WTC11 (cell line): ENCODE measurements around the gene RNF150. TPM values are rescaled to one million over a fixed set of nuclear protein-coding genes. Genes with fewer than 3 reads are reported as not detected.

Source experiments
- ATAC-seq: fragments of 200-7000 bp; cut with Tn5 transposase; 2 replicates; pipeline ENCODE4 v1.10.0; 2021; ENCODE audit warnings: mild to moderate bottlenecking, moderate library complexity
- CTCF ChIA-PET: fragments of 300-600 bp; sonication (Branson Sonifier 250); formaldehyde crosslinking; loops from one replicate; lab custom pipeline; 2021; ENCODE audit warnings: antibody characterized with exemption; lab: Charles Lee
- POLR2A ChIA-PET: fragments of 350-600 bp; sonication (Branson Sonifier 250); formaldehyde crosslinking; loops from one replicate; lab custom pipeline; 2021; ENCODE audit warnings: antibody characterized with exemption; lab: Charles Lee
- DNase-seq: peaks from one replicate; pipeline ENCODE4 v3.0.0; 2021; ENCODE audit warnings: low spot score
- H3K27ac Mint-ChIP-seq: 2 replicates; pipeline ENCODE4 v1.8.0; 2021; ENCODE audit warnings: mixed read lengths
- H3K27me3 Mint-ChIP-seq: 2 replicates; pipeline ENCODE4 v1.8.0; 2021; ENCODE audit warnings: low read depth, mild to moderate bottlenecking, moderate library complexity, mixed read lengths
- H3K36me3 Mint-ChIP-seq: 2 replicates; pipeline ENCODE4 v1.8.0; 2021; ENCODE audit warnings: mixed read lengths
- H3K4me1 Mint-ChIP-seq: 2 replicates; pipeline ENCODE4 v1.8.0; 2022; ENCODE audit warnings: mixed read lengths
- H3K4me3 Mint-ChIP-seq: 2 replicates; pipeline ENCODE4 v1.8.0; 2021; ENCODE audit warnings: mild to moderate bottlenecking, moderate library complexity, mixed read lengths
- H3K9me3 Mint-ChIP-seq: 2 replicates; pipeline ENCODE4 v1.8.0; 2021; ENCODE audit warnings: mixed read lengths
- AR ChIP-seq: fragments of 250-450 bp; sonication (Bioruptor Pico); IDR thresholded peaks from 2 replicates; pipeline ENCODE4 v1.9.0; 2021; ENCODE audit warnings: mild to moderate bottlenecking
- ATF1 ChIP-seq: sonication (generic); formaldehyde crosslinking; IDR thresholded peaks from 2 replicates; pipeline ENCODE4 v1.8.1; 2023; ENCODE audit warnings: mild to moderate bottlenecking, moderate library complexity, missing genetic modification reagents
- CDX4 ChIP-seq: fragments of 250-450 bp; sonication (Bioruptor Pico); IDR thresholded peaks from 2 replicates; pipeline ENCODE4 v1.9.0; 2021; ENCODE audit warnings: moderate library complexity, mild to moderate bottlenecking, inconsistent platforms, borderline replicate concordance
- CREB1 ChIP-seq: sonication (generic); formaldehyde crosslinking; IDR thresholded peaks from 2 replicates; pipeline ENCODE4 v1.8.0; 2023; ENCODE audit warnings: mild to moderate bottlenecking, missing genetic modification reagents
- E2F4 ChIP-seq: sonication (generic); formaldehyde crosslinking; IDR thresholded peaks from 2 replicates; pipeline ENCODE4 v1.8.1; 2022; ENCODE audit warnings: low read depth, mild to moderate bottlenecking, moderate library complexity, missing genetic modification reagents, borderline replicate concordance
- ELF4 ChIP-seq: sonication (generic); formaldehyde crosslinking; IDR thresholded peaks from 2 replicates; pipeline ENCODE4 v1.8.1; 2022; ENCODE audit warnings: low read depth, mild to moderate bottlenecking, moderate library complexity, missing genetic modification reagents
- ERG ChIP-seq: fragments of 250-450 bp; sonication (Bioruptor Pico); IDR thresholded peaks from 2 replicates; pipeline ENCODE4 v1.8.0; 2021; ENCODE audit warnings: mild to moderate bottlenecking
- ESRRA ChIP-seq: sonication (generic); formaldehyde crosslinking; IDR thresholded peaks from 2 replicates; pipeline ENCODE4 v1.8.1; 2022; ENCODE audit warnings: mild to moderate bottlenecking, missing genetic modification reagents, borderline replicate concordance
- FOXP1 ChIP-seq: sonication (generic); formaldehyde crosslinking; IDR thresholded peaks from 2 replicates; pipeline ENCODE4 v1.8.0; 2022; ENCODE audit warnings: missing genetic modification reagents, mild to moderate bottlenecking, moderate library complexity, borderline replicate concordance
- GTF2I ChIP-seq: fragments of 250-450 bp; sonication (Bioruptor Pico); conservative IDR thresholded peaks from 2 replicates; pipeline ENCODE4 v1.4.0; 2021; ENCODE audit warnings: mild to moderate bottlenecking
- IRF2 ChIP-seq: sonication (generic); formaldehyde crosslinking; IDR thresholded peaks from 2 replicates; pipeline ENCODE4 v1.8.0; 2022; ENCODE audit warnings: low read depth, missing genetic modification reagents, borderline replicate concordance
- NFATC4 ChIP-seq: fragments of 250-450 bp; sonication (Bioruptor Pico); IDR thresholded peaks from 2 replicates; pipeline ENCODE4 v1.9.0; 2021; ENCODE audit warnings: mild to moderate bottlenecking
- NR2C2 ChIP-seq: sonication (generic); formaldehyde crosslinking; IDR thresholded peaks from 2 replicates; pipeline ENCODE4 v1.8.0; 2022; ENCODE audit warnings: mild to moderate bottlenecking, missing genetic modification reagents
- OVOL2 ChIP-seq: fragments of 250-450 bp; sonication (Bioruptor Pico); IDR thresholded peaks from 2 replicates; pipeline ENCODE4 v1.9.0; 2021; ENCODE audit warnings: mild to moderate bottlenecking, borderline replicate concordance
- TEAD1 ChIP-seq: sonication (generic); formaldehyde crosslinking; IDR thresholded peaks from 2 replicates; pipeline ENCODE4 v1.8.0; 2022; ENCODE audit warnings: mild to moderate bottlenecking, missing genetic modification reagents
- TEAD4 ChIP-seq: sonication (generic); formaldehyde crosslinking; IDR thresholded peaks from 2 replicates; pipeline ENCODE4 v1.8.0; 2022; ENCODE audit warnings: mild to moderate bottlenecking, missing genetic modification reagents
- ZNF317 ChIP-seq: sonication (generic); formaldehyde crosslinking; IDR thresholded peaks from 2 replicates; pipeline ENCODE4 v1.8.1; 2023; ENCODE audit warnings: low read depth, mild to moderate bottlenecking, moderate library complexity, missing genetic modification reagents, borderline replicate concordance
- ZNF396 ChIP-seq: fragments of 250-450 bp; sonication (Bioruptor Pico); IDR thresholded peaks from 2 replicates; pipeline ENCODE4 v1.8.0; 2021; ENCODE audit warnings: mild to moderate bottlenecking, moderate library complexity, borderline replicate concordance
- total RNA-seq: library from RNA; stranded (reverse); gene quantifications from 3 replicates; pipeline ENCODE4 v1.2.3, GENCODE V29; 2021
- TF ChIP-seq, protein P1 (sequence below): sonication (generic); formaldehyde crosslinking; IDR thresholded peaks from 2 replicates; pipeline ENCODE4 v1.8.0; 2023; ENCODE audit warnings: missing genetic modification reagents
- TF ChIP-seq, protein P2 (sequence below): sonication (generic); formaldehyde crosslinking; IDR thresholded peaks from 2 replicates; pipeline ENCODE4 v1.8.1; 2023; ENCODE audit warnings: mild to moderate bottlenecking, missing genetic modification reagents
- TF ChIP-seq, protein P3 (sequence below): sonication (generic); formaldehyde crosslinking; IDR thresholded peaks from 2 replicates; pipeline ENCODE4 v1.8.0; 2023; ENCODE audit warnings: mild to moderate bottlenecking, missing genetic modification reagents

Gene RNF150
- total RNA-seq, 1 experiment from 2014 or later, result 5.9 TPM

DNA sequence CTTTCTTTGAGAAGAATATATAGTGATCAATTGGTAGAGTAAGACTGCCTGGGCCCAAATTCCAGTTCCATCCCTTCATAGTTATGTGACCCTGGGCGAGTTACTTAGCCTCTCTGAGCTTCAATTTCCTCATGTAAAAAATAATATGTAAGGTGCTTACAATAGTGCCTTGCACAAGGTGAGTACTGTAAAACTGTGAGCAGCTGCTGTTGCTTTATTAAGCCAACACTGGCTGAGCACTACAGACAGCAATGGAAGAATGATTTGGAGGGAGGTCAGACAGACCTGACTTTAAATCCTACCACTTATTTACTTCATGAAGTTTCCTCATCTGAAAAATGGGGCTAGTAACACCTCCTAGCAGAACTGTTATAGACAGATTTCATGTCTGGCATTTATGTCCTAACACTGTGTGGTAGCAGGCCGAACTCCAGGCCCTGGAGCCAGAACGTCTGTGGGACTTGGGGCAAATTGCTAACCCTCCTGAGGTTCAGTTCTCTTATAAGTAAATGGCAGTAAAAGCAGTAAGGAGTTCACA is 53.8 kb downstream of the RNF150 start:
- Mint-ChIP-seq H3K36me3 (no peaks in the 10 kb centered on the region), H3K27ac (no peak overlapping the region), H3K4me3 (no peak overlapping the region), H3K27me3 (no peaks in the 10 kb centered on the region), H3K9me3 (peaks cover 2% of the 10 kb centered on the region), H3K4me1 (peaks cover 23% of the 10 kb centered on the region)
- ChIA-PET CTCF (no interaction called here), POLR2A (no interaction called here)
- DNase-seq (no peak), ATAC-seq (no peak)
- TF ChIP-seq ESRRA (CRISPR knock-in tag), result no peak
- TF ChIP-seq TEAD4 (CRISPR knock-in tag), result no peak
- no peak for TF ChIP-seq IRF2 (CRISPR knock-in tag)
- TF ChIP-seq E2F4 (CRISPR knock-in tag), result no peak
- no peak for TF ChIP-seq CDX4
- TF ChIP-seq, protein P1, sequence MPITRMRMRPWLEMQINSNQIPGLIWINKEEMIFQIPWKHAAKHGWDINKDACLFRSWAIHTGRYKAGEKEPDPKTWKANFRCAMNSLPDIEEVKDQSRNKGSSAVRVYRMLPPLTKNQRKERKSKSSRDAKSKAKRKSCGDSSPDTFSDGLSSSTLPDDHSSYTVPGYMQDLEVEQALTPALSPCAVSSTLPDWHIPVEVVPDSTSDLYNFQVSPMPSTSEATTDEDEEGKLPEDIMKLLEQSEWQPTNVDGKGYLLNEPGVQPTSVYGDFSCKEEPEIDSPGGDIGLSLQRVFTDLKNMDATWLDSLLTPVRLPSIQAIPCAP (CRISPR knock-in tag), result no peak
- TF ChIP-seq, protein P2, sequence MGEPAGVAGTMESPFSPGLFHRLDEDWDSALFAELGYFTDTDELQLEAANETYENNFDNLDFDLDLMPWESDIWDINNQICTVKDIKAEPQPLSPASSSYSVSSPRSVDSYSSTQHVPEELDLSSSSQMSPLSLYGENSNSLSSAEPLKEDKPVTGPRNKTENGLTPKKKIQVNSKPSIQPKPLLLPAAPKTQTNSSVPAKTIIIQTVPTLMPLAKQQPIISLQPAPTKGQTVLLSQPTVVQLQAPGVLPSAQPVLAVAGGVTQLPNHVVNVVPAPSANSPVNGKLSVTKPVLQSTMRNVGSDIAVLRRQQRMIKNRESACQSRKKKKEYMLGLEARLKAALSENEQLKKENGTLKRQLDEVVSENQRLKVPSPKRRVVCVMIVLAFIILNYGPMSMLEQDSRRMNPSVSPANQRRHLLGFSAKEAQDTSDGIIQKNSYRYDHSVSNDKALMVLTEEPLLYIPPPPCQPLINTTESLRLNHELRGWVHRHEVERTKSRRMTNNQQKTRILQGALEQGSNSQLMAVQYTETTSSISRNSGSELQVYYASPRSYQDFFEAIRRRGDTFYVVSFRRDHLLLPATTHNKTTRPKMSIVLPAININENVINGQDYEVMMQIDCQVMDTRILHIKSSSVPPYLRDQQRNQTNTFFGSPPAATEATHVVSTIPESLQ (CRISPR knock-in tag), result no peak
- TF ChIP-seq NFATC4 (CRISPR knock-in tag), result no peak
- TF ChIP-seq TEAD1 (CRISPR knock-in tag), result no peak
- TF ChIP-seq GTF2I (CRISPR knock-in tag), result no peak
- no peak for TF ChIP-seq ZNF396 (CRISPR knock-in tag)
- no peak for TF ChIP-seq ELF4 (CRISPR knock-in tag)
- no peak for TF ChIP-seq FOXP1 (CRISPR knock-in tag)
- no peak for TF ChIP-seq OVOL2 (CRISPR knock-in tag)
- TF ChIP-seq, protein P3, sequence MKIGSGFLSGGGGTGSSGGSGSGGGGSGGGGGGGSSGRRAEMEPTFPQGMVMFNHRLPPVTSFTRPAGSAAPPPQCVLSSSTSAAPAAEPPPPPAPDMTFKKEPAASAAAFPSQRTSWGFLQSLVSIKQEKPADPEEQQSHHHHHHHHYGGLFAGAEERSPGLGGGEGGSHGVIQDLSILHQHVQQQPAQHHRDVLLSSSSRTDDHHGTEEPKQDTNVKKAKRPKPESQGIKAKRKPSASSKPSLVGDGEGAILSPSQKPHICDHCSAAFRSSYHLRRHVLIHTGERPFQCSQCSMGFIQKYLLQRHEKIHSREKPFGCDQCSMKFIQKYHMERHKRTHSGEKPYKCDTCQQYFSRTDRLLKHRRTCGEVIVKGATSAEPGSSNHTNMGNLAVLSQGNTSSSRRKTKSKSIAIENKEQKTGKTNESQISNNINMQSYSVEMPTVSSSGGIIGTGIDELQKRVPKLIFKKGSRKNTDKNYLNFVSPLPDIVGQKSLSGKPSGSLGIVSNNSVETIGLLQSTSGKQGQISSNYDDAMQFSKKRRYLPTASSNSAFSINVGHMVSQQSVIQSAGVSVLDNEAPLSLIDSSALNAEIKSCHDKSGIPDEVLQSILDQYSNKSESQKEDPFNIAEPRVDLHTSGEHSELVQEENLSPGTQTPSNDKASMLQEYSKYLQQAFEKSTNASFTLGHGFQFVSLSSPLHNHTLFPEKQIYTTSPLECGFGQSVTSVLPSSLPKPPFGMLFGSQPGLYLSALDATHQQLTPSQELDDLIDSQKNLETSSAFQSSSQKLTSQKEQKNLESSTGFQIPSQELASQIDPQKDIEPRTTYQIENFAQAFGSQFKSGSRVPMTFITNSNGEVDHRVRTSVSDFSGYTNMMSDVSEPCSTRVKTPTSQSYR (CRISPR knock-in tag), result no peak
- TF ChIP-seq NR2C2 (CRISPR knock-in tag), result no peak

- Mint-ChIP-seq H3K4me1 (peaks cover 23% of the 10 kb centered on the region), H3K27ac (no peak overlapping the region), H3K9me3 (no peaks in the 10 kb centered on the region)
- POLR2A ChIA-PET, result no interaction called here
- no peak for ATAC-seq
- TF ChIP-seq ZNF317 (CRISPR knock-in tag) (no peak), NR2C2 (CRISPR knock-in tag) (no peak), CREB1 (CRISPR knock-in tag) (no peak), AR (CRISPR knock-in tag) (no peak), ERG (CRISPR knock-in tag) (no peak), ATF1 (CRISPR knock-in tag) (no peak), OVOL2 (CRISPR knock-in tag) (no peak), NFATC4 (CRISPR knock-in tag) (no peak), TEAD1 (CRISPR knock-in tag) (no peak), ELF4 (CRISPR knock-in tag) (no peak), IRF2 (CRISPR knock-in tag) (no peak)
- TF ChIP-seq, all 79 proteins: peak for 0
- DNase-seq, result no peak
- Mint-ChIP-seq H3K36me3 (no peaks in the 10 kb centered on the region), H3K4me3 (no peak overlapping the region), H3K27me3 (no peaks in the 10 kb centered on the region)
- CTCF ChIA-PET, result no interaction called here
Measured at GRCh38 chr4:141078871-141079270, 54.4 kb downstream of the RNF150 start.
